Measurements from ENCODE around the gene MAB21L1. TPM values are rescaled to one million over a fixed set of nuclear protein-coding genes. Genes with fewer than 3 reads are reported as not detected.

Gene MAB21L1
- total RNA-seq, 1 donor from 2014 or later: 0.28 TPM

DNA sequence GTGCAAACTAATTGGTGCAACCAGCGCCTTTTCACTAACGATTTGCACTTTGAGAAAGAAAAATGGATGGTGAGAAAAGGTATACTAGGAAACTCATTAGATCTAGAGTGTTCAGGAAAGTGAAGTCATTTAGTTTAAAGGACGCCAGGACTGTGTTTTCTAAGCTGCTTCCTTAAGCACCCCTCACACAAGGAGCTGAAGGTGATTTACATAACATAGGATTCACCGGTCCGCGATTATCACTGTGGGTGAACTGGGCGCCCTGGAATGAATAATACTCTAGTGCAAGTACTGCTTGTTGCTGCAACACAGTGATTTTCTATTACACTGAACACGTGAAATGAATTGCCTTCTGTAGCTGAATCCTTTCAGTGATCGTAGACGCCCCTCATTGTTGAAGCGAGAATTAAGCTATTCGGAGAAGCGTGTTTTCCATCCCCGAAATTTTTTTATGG, 2.6 kb upstream of the MAB21L1 start:
- no peak for ATAC-seq

DNA sequence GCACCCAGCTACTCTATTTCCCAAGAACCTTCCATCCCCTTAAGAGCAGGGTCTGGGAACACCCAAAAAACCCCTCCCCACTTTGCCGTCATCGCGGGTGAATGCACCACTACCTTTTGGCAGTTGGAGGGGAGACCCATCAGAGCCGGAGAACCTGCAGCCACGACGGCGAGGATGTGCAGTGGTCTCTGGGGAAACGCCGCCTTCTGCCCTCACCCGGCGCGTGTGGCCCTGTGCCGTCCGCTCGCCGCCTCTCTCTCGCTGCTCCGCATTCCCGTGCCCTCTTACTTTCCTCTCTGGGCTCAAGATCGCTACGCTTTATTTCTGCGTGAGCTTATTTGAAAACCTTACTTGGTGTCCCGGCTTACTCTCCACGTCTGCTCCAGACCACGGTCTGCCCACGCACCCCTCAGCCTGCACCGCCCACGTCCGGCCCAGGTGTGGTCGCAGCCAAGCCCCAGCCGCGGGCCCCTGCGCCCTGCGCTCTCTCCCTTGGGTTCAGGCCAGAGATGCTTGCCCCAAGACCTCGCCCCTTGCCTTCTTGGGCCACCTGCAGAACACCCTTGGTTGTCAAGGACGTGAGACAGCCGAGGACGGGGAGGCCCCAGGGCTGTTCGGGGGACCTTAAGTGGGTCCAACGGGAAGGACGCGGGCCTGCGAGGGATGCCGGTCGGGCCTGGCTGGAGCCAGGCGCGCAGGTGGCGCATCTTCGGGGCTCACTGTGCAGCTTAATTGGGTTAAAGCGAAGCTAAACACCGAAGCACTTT, 2.0 kb upstream of the MAB21L1 start:
- no peak for ATAC-seq

DNA sequence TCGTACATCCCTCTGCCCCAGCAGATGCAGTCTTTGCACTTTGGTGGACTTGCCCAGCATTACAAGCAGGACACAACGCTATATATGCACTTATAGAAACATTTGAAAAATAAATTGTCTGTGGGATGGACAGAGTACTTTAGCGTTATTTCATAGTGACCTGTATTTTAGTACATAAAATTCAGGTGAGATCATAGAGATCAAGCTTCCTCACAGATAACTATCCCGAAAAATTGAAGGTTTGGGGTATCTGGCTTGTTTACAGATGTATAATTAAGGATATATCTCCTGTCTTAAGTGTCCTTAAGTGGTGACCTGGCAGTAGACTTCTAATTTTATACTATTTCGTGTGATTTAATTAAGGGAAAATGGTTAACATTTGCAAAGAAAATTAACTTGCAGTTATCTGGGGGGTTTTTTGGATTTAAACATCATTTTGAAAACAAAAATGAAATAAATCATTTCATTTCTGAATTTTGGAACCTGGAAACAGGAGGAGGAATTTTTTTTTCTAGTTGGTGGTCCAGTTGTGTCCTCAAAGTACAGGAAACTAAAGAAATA, 977 bp upstream of the MAB21L1 start:
- ATAC-seq: no peak

DNA sequence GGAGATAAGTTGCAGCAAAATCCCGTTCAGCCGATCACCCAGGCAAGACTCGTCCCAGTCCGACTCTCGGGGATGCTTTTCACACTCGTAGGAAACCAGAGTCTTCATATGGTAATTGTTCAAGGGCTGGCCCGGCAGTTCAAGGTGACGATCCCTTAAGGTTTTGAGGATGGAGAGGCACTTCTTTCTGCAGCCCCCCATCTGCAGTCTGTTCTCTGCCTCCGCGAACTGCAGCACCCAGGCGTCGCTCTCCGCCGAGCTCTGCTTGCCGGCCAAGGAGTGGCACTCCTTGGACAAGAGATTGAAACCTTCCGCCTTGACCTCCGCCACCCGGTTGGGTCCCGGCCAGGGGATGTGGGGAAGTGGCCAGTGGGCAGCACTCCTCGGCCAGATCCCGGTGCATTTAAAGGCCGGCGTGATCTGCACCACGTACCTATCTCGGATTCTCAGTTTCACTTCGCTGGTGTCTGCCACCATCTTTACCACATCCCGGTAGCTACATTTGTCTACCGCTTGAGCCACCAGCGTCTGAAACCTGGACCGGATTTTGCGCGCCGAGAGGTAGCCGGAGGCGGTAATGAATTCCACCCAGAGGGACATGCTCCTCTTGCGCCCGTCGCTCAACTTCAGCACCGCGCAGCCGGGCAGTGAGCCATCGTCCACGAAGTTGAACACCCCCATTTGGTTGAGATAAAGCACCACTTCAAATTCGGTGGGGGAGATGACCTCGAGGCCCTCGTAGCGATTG, 1.1 kb downstream of the MAB21L1 start:
- peak; percentile 37 for ATAC-seq

DNA sequence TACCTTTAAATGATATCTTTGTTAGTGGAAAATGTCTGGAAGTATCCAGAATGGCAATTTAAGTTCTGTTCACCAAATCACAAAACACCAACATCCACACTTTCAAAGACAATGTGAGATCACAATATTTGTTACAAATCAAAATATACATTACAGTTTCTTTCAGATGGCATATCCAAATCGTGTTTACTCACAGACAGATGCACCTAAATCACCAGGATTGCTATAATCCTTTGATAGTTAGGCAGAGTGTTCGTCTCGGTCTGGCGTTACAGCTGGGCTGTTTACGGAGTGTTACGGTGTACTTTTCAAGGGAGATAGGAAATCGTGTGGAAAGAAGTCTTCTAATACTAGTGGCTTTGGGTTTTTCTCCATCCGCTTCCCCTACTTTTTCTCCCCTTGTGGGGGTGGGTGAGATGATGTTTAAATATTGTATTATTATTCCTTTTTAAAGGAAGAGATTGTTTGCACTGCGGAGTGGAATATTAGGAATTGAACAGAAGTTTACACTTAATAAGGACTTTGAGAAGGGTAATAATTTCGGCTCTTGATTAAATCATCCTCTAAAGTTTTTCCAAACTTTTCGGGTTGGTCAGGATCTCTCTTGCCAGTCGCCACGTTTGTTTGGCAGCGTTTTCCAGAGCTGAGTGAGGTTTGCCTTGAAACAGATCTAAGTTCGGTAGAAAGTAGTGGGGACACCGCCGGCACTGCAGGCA, 1.8 kb downstream of the MAB21L1 start:
- no peak for ATAC-seq

DNA sequence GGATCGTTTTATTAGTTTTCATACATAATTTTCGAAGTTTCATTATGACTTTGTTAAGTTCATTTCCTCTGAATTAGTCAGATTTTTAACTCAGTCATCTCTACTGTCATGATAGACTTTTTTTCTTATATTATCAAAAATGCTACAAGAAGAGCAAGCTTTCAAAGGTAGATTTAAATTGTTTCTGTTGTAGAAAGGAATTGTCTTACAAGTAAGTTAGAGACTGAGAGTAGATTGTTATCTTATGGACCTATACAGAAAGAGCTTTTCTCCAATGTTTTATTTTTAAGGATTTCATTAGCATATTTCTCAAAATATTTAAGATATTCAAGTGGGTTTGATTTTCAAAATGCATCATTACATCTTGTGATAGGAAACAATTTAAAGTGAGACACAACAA, 2.7 kb downstream of the MAB21L1 start:
- ATAC-seq: no peak

DNA sequence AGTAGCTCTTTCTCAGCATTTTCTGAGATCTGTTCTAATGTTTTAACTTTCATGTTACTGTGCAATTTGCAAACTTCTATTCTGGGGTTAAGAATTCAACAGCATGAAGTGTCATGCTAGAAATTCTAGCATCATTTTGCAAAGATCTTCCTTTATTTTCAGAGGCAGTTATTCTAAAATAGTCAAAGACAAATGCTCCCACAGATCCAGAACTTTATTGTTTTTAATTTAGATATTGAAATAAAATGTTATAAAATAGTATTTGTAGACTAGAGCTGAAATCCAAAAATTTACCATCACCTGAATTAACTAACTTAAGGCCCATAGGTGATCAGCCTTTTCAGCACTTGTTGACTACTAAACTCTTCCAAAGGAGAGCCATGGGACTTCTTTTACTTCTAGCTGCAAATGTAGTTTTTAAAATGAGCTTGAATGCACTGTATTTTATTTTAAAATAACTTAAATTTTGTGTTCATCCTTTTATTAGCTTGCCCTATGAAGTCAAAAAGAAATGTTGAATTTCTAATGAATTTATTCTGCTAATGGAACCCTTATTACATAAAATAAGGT, 3.2 kb downstream of the MAB21L1 start:
- no peak for ATAC-seq

DNA sequence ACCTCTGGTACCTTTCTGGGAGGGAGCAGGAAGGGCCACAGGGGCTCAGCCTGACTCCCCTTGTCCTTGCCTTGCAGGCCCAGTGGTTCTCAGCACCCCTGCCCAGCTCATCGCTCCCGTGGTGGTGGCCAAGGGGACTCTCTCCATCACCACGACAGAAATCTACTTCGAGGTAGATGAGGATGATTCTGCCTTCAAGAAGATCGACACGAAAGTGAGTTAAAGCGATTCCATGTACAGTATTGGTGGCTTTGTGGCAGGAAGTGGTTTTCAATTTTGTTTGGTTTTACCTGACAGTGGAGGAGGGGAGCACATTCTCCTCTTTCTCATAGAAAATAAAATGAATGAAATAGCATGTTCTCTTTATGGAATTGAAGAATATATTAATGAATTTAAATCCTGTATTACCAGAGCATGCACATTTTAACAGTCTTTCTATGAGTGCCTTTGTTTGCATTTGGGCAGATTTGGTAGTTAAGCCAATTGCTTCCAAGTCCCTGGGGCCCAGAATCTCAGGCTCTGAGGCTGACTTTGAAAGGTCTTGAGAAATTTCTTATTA, 4.1 kb downstream of the MAB21L1 start:
- ATAC-seq: no peak

DNA sequence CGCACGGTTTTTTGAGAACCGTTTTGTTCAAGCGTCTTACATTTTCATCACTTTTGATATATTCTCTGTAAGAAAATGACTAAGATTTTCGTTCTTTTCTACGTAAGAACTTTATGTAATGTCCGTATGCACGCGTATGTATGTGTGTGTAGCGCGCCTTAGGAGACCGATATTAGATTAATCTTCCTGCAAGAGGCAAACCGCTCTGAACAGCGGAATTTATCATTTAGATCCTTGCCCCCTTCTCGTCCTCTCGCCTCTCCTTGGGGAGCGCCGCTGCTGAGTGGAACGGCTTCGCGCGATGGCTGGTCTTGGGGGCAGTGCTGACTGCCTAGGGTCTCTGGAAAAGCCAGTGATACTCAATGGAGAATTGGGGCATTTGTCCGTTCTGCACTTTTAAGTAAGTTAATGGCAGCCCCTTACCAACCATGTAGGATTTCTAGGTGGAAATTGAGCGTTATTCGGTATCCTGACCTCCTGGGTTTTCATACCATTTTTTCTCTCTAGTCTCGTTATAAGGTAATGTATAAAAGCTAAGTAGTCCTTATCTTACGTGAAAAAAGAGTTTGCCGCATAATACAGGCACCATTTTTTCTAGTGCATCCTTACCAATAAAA, 4.7 kb downstream of the MAB21L1 start:
- ATAC-seq: no peak

DNA sequence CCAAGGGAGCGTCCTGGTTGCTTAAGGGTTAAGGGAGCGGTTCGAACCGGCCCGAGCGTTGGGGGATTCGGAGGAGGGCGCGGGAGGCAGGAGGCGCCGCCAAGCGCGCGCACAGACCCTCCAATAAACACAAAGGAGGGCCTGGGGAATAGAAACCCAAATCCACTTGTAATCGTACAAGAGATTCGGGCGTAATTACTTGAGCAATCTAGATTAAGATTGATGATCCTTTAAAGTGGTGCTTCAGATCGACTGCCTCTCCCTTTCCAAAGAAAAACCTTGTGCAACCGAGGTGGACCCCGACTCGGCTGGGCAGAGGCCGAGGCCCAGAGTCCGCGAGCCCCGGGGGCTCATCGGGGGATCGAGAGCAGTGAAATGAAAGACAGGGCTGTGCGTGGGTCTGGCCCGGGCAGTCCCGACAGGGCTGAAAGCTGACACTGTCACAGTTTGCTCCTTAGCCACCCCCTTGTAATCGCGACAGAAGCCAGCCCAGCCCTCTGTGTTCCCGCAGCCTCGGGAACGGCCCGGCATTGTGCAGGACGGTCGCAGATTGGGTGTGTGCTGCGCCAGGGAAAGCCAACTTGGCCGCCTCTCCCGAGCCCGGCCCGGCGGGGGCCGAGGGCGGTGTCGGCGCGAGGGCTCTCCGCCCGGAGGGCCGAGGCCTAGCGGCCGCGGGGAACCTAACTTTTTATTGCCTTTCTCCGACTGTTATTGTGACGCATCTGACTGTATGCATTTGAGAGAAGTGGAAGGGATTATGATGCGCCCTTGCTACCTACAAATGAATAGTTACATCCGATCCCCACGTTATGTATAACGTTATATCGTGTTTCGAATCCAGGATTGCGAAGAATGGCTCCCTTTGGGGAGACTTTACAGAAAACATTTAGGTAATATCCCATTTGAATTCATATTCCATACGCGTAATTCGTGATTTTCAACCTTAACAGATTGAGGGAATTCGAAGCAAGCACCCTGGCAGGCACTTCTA, 5.5 kb downstream of the MAB21L1 start:
- ATAC-seq: peak; percentile 17

DNA sequence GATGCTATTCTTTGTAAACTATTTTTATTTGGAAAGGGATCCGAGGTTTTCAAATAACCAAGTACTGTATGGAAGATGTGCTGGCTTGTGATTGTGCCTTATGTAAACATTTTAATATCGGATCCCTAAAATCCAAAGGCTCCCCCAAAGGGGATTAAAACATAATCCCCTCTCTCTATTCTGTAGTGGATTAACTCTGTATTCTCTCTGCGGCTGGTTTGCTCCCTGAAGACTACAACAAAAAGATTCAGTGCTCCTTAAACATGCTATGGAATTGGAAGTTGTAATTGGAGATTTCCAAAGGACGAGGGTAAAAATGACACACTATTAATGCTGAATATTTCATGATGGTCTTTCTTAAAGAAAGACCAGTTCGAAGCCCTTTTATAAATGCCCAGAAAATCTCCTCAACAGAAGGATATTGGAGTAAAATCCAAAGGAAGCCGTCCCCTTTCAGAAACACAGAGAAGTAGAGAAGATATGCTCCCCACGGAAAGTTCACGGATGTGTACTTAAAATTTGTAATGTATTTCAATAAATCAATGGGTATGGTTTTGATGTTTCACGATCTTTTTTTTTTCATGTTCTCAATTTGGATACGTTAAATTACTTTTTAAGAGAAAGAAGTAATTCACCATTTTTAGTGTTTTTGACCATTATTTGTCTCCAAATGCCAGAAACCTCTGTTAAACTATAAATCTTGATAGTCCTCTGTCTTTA, 6.5 kb downstream of the MAB21L1 start:
- no peak for ATAC-seq

DNA sequence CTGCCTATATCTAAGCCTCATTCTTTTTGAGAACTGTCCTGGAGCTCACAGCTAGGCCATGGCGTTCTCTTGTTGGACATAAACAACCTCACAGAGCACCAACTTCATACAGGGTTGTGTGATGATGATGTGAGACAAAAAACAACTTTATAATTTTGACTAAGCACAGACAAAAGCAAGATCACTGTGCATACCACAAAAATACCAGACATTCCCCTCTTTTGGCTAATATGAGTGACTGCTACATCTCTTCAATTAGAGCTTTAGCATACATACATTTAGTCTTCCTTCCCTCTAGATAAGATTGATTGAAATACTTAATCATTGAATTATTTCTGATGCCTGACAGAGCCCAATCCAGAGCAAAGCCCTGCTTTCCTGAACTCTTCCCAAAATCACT, 8.3 kb downstream of the MAB21L1 start:
- no peak for ATAC-seq

DNA sequence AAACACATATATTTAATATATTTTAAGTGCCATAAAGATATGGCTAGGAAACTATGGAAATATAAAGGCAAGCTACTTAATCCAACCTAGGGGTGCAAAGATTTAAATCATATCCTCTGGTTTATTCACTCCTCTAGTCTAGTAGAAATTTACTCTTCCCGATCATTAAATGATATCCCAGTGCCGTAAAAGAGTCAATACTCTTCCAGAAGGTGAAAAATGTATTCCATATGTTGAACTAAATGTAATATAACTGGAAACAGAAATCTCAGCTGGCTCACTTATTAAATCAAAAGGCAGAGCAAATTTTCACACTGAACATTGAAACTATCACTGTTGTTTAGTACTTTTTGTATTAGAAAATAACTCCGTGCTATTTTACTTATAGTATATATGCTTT, 11.1 kb downstream of the MAB21L1 start:
- no peak for ATAC-seq

DNA sequence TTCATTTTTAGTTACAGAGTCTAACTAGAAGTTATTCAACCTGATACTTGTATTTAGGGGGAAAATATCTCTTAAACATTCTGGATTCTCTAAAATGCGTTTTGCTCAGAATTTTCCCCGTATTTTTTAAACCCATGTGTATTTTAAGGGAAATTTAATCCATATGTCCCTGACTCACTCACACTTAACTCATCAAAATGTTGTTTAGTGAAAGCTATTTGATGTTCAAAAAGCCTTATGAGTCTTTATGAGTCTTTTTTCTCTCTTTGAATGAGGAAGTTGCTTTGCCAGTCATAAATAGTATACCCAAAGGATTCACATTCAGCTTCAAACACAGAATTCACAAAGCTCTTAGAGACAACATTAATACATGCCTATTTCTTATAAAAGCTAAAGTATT, 16.4 kb downstream of the MAB21L1 start:
- no peak for ATAC-seq

DNA sequence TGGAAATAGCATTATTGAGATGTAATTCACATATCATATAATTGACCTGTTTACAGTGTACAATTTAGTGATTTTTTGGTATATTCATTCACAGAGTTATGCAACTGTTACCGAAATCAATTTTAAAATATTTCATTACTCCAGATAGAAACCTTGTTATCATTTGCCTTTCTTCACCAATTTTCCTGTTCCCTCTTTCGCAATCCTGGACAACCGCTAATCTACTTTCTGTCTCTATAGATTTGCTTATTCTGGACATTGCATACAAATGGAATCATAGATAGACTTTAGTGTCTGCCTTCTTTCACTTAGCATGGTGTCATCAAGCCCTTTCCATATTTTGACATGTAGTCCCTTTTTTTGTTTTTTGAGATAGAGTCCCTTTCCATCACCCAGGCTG, 19.2 kb downstream of the MAB21L1 start:
- ATAC-seq: no peak

DNA sequence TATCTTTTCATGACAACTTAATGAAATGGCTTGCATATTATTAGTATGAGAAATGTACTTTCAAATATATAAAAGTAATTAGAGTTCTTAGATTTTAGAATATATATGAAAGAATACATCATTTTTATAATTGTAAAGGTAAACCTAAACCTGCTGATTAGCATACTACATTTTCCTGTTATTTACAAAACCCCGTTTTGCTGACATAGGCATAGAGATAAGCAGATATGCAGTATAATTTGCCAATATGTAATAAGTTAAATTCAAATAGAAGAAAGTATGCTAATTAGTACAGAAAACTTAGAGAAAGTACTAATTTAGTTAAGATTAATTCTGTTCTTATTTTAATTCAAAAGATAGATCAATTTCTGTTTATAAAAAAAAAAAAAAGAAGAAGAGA, 21.5 kb downstream of the MAB21L1 start:
- ATAC-seq: no peak

DNA sequence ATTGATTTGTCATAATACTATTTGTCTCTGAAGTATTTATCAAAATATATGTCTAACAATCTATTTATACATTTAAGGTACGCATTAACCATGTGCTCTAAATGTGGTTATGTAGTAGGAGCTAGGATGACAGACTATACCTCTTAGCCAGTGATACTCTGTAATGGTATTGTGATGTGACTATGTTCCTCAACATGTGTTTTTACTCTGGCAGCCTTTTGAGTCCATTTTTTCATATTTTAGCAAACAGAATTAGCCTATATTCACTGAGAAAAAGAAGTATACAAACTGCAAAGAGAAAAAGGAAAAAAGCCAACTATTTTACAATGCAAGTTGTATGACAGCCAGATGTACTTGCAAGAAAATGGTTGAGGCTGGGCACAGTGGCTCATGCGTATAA, 26.7 kb downstream of the MAB21L1 start:
- no peak for ATAC-seq

DNA sequence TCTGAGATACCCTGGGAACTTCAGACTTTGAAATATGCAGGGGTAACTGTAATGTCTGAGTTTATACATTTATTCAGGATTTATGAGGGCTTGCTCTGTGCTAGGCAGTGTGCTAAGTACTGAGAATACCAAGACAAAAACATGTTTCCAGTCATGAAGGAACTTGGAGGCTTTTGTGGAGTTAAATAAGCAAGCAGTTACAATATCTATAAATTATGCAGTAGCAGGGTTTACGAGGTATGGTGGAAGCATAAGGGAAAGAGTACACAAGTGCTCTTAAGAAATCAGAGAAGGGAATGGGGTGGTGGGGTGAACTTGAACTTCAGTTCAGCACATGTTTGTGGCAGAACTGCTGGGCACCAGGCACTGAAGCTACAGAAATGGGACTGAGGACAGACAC, 28.0 kb downstream of the MAB21L1 start:
- ATAC-seq: no peak
